Measurements from ENCODE around the gene RPUSD1.

- TF ChIP-seq CTCF (IDR thresholded peaks at IDR 0.05) (no peak), POLR2A (IDR thresholded peaks at IDR 0.05) (no peak)
Observed at GRCh38 chr16:825341-826061, 37.3 kb upstream of the RPUSD1 start.

Data from esophagus squamous epithelium (tissue), 4 donors.